HL-60 (cell line): ENCODE results near the gene BBS1.
"Not testable (repeated sequence)": the region's sequence is repeated elsewhere in the genome, so short reads cannot be mapped to it uniquely, and the experiment has no call there.

ENCODE experiments used
- DNase-seq, 2 experiments: peaks; one replicate each; pipeline ENCODE4 v3.0.0-alpha.2; 2010 to 2020; ENCODE audit warnings: low read depth in 1 of 2, low spot score in 1 of 2
- H3K27ac ChIP-seq: fragments of 250-450 bp; sonication (Bioruptor Pico); replicated peaks from 2 replicates; pipeline ENCODE4 v1.5.1; 2020; ENCODE audit warnings: mild to moderate bottlenecking, moderate library complexity
- H3K27me3 ChIP-seq: fragments of 250-450 bp; sonication (Bioruptor Pico); 2 replicates; pipeline ENCODE4 v1.5.1; 2021; ENCODE audit warnings: mild to moderate bottlenecking, moderate library complexity; ENCODE audit not compliant: insufficient read depth, poor library complexity, severe bottlenecking
- H3K4me3 ChIP-seq: replicated peaks from 2 replicates; pipeline ENCODE4 v1.5.1; 2011; ENCODE audit warnings: mild to moderate bottlenecking, control low read depth, low read length; ENCODE audit not compliant: insufficient read depth
- CTCF ChIP-seq: IDR thresholded peaks from one replicate; pipeline ENCODE4 v1.5.1; 2011; ENCODE audit warnings: low read length, control low read depth, inconsistent platforms; ENCODE audit not compliant: insufficient read depth
- GABPA ChIP-seq: IDR thresholded peaks from 2 replicates; pipeline ENCODE4 v1.6.1; 2012; ENCODE audit warnings: low read depth
- POLR2AphosphoS5 ChIP-seq: IDR thresholded peaks from 2 replicates; pipeline ENCODE4 v1.6.1; 2012; ENCODE audit warnings: low read depth
- SPI1 ChIP-seq: IDR thresholded peaks from 2 replicates; pipeline ENCODE4 v1.6.1; 2012; ENCODE audit warnings: low read depth, mild to moderate bottlenecking, borderline replicate concordance
- TF ChIP-seq, protein P1 (sequence below): IDR thresholded peaks from 2 replicates; pipeline ENCODE4 v1.6.1; 2012; ENCODE audit warnings: low read depth; ENCODE audit not compliant: insufficient replicate concordance

Gene BBS1

DNA sequence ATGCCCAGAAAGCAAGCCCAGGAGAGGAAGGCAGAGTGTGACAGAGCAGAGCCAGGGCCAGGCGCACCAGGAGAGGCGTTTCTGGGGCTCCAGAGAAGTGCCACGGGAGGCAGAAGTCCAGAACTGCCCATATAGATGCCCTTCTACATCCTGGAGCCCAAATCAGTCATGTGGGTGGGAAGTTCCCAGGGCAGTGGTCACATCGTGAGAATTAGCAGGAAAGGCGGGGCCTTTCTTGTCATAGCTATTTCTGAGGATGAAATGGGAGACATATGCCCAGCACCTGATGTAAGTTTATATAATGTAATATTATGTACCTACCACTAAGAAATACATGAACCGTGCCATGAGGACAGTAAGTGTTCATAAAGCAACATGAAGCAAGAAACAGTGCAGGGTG, 22.3 kb downstream of the BBS1 start:
- DNase-seq: no peak
- Histone ChIP-seq H3K27me3 (no peaks in the 10 kb centered on the region), H3K4me3 (no peak overlapping the region), H3K27ac (no peak overlapping the region)
- TF ChIP-seq GABPA (no peak), POLR2AphosphoS5 (no peak), CTCF (no peak)
- TF ChIP-seq, protein P1, sequence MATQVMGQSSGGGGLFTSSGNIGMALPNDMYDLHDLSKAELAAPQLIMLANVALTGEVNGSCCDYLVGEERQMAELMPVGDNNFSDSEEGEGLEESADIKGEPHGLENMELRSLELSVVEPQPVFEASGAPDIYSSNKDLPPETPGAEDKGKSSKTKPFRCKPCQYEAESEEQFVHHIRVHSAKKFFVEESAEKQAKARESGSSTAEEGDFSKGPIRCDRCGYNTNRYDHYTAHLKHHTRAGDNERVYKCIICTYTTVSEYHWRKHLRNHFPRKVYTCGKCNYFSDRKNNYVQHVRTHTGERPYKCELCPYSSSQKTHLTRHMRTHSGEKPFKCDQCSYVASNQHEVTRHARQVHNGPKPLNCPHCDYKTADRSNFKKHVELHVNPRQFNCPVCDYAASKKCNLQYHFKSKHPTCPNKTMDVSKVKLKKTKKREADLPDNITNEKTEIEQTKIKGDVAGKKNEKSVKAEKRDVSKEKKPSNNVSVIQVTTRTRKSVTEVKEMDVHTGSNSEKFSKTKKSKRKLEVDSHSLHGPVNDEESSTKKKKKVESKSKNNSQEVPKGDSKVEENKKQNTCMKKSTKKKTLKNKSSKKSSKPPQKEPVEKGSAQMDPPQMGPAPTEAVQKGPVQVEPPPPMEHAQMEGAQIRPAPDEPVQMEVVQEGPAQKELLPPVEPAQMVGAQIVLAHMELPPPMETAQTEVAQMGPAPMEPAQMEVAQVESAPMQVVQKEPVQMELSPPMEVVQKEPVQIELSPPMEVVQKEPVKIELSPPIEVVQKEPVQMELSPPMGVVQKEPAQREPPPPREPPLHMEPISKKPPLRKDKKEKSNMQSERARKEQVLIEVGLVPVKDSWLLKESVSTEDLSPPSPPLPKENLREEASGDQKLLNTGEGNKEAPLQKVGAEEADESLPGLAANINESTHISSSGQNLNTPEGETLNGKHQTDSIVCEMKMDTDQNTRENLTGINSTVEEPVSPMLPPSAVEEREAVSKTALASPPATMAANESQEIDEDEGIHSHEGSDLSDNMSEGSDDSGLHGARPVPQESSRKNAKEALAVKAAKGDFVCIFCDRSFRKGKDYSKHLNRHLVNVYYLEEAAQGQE: no peak

GRCh38 chr11:66539170-66539869, 28.9 kb downstream of the BBS1 start:
- no peak for DNase-seq
- TF ChIP-seq SPI1 (no peak), GABPA (no peak), POLR2AphosphoS5 (no peak), CTCF (no peak)
- TF ChIP-seq, protein P1: no peak
- Histone ChIP-seq H3K4me3 (no peak overlapping the region), H3K27me3 (no peaks in the 10 kb centered on the region), H3K27ac (no peak overlapping the region)

- no peak for DNase-seq
- Histone ChIP-seq H3K27me3 (no peaks in the 10 kb centered on the region), H3K27ac (no peak overlapping the region), H3K4me3 (no peak overlapping the region)
- TF ChIP-seq, protein P1: no peak
- TF ChIP-seq POLR2AphosphoS5 (no peak), GABPA (no peak), SPI1 (no peak), CTCF (no peak)
These were observed 29.4 kb downstream of the BBS1 start for GRCh38 chr11:66539870-66540213.

GRCh38 chr11:66540598-66540997, 30.2 kb downstream of the BBS1 start:
- peak in 1 of 2 experiments; percentile 23 for DNase-seq
- not testable (repeated sequence) for H3K4me3 ChIP-seq, H3K27ac ChIP-seq, H3K27me3 ChIP-seq
